Uterus (tissue), 2 donors: ENCODE measurements around the gene CENPC.

Experiments used
- CTCF ChIP-seq, 4 experiments: fragments of 200-600 bp in 2 of 4; fragments of 450-650 bp in 2 of 4; sonication (generic) in 2 of 4; IDR thresholded peaks; one replicate each; pipeline ENCODE4 v1.5.1; 2016 to 2019; ENCODE audit warnings: antibody characterized with exemption in 4 of 4, mild to moderate bottlenecking in 2 of 4, moderate library complexity in 1 of 4
- POLR2A ChIP-seq, 2 donors: fragments of 450-650 bp; IDR thresholded peaks; one replicate each; pipeline ENCODE4 v1.6.1; 2016; ENCODE audit warnings: antibody characterized with exemption in 2 of 2, mild to moderate bottlenecking in 1 of 2, moderate library complexity in 1 of 2

DNA sequence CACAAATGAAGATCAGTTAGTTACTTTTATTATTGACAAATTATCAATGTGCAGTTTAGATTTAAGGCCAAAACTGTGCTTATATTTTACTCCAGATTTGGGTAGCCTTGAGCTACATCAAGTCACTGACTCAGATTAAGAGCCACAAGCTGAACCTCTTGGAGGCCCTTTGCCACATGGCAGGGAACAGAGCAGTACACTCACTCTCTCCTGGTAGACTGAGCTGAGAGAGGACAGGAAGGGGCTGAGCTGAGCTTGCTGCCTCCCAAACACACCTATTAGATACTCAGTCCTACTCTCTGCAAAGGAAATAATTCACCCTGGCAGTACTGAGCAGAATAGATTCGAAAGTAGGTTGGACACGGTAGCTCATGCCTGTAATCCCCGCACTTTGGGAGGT, 21.0 kb upstream of the CENPC start:
- TF ChIP-seq CTCF (IDR thresholded peaks at IDR 0.05) (no peak), POLR2A (IDR thresholded peaks at IDR 0.05) (no peak)
